ENCODE data around the gene BLM.

Gene BLM

GRCh38 chr15:90789462-90789861 lies 72.3 kb downstream of the BLM start:
- TF ChIP-seq CTCF (conservative IDR thresholded peaks at IDR 0.05; ENCODE audit: low read depth, low read length) = no peak

GRCh38 chr15:90790057-90790456 lies 72.9 kb downstream of the BLM start:
- H3K9ac ChIP-seq = no peak overlapping the region

More at GRCh38 chr15:90789462-90789861, 72.3 kb downstream of the BLM start:
- 0 out of 2 replicates have a peak, but pooled peaks cover 8% of the 10 kb centered on the region for H3K36me3 ChIP-seq (ENCODE audit: insufficient read depth)
- no peaks in the 10 kb centered on the region for H3K4me1 ChIP-seq (ENCODE audit: low read depth, poor library complexity, severe bottlenecking)
- no peaks in the 10 kb centered on the region for H3K79me2 ChIP-seq (ENCODE audit: insufficient read depth, low read depth)
- no peak overlapping the region for H3K9ac ChIP-seq
- no peaks in the 10 kb centered on the region for H3K27me3 ChIP-seq (ENCODE audit: insufficient read depth, low read depth)
- no peak overlapping the region for H3K27ac ChIP-seq
- H3K4me3 ChIP-seq (IDR thresholded peaks at IDR 0.05; ENCODE audit: insufficient read depth, low read depth, low read length) = no peak overlapping the region
- H3K4me2 ChIP-seq = no peak overlapping the region
- no peak overlapping the region for H2AFZ ChIP-seq (ENCODE audit: low read depth)
- no peaks in the 10 kb centered on the region for H4K20me1 ChIP-seq (ENCODE audit: insufficient read depth)

GRCh38 chr15:90790561-90790960 lies 73.4 kb downstream of the BLM start:
- Histone ChIP-seq H4K20me1 (ENCODE audit: insufficient read depth) (no peaks in the 10 kb centered on the region), H3K27ac (no peak overlapping the region), H3K27me3 (ENCODE audit: insufficient read depth, low read depth) (no peaks in the 10 kb centered on the region), H3K79me2 (ENCODE audit: insufficient read depth, low read depth) (no peaks in the 10 kb centered on the region), H2AFZ (ENCODE audit: low read depth) (no peak overlapping the region), H3K4me3 (IDR thresholded peaks at IDR 0.05; ENCODE audit: insufficient read depth, low read depth, low read length) (no peak overlapping the region), H3K36me3 (ENCODE audit: insufficient read depth) (no peaks in the 10 kb centered on the region), H3K9ac (no peak overlapping the region), H3K4me2 (no peak overlapping the region), H3K4me1 (ENCODE audit: low read depth, poor library complexity, severe bottlenecking) (no peaks in the 10 kb centered on the region)
- TF ChIP-seq CTCF (conservative IDR thresholded peaks at IDR 0.05; ENCODE audit: low read depth, low read length) = no peak

More at GRCh38 chr15:90790057-90790456, 72.9 kb downstream of the BLM start:
- no peak overlapping the region for H3K4me2 ChIP-seq
- no peaks in the 10 kb centered on the region for H3K4me1 ChIP-seq (ENCODE audit: low read depth, poor library complexity, severe bottlenecking)
- H3K27ac ChIP-seq = no peak overlapping the region
- no peaks in the 10 kb centered on the region for H4K20me1 ChIP-seq (ENCODE audit: insufficient read depth)
- H3K27me3 ChIP-seq (ENCODE audit: insufficient read depth, low read depth) = no peaks in the 10 kb centered on the region
- H3K79me2 ChIP-seq (ENCODE audit: insufficient read depth, low read depth) = no peaks in the 10 kb centered on the region
- no peak for TF ChIP-seq CTCF (conservative IDR thresholded peaks at IDR 0.05; ENCODE audit: low read depth, low read length)
- H3K4me3 ChIP-seq (IDR thresholded peaks at IDR 0.05; ENCODE audit: insufficient read depth, low read depth, low read length) = no peak overlapping the region
- H3K36me3 ChIP-seq (ENCODE audit: insufficient read depth) = 0 out of 2 replicates have a peak, but pooled peaks cover 3% of the 10 kb centered on the region
- no peak overlapping the region for H2AFZ ChIP-seq (ENCODE audit: low read depth)

- no peak overlapping the region for H3K27ac ChIP-seq
- H3K4me1 ChIP-seq (ENCODE audit: low read depth, poor library complexity, severe bottlenecking) = no peaks in the 10 kb centered on the region
- H3K36me3 ChIP-seq (ENCODE audit: insufficient read depth) = no peaks in the 10 kb centered on the region
- H3K79me2 ChIP-seq (ENCODE audit: insufficient read depth, low read depth) = no peaks in the 10 kb centered on the region
- H3K4me2 ChIP-seq = no peak overlapping the region
- no peaks in the 10 kb centered on the region for H4K20me1 ChIP-seq (ENCODE audit: insufficient read depth)
- H2AFZ ChIP-seq (ENCODE audit: low read depth) = no peak overlapping the region
- TF ChIP-seq CTCF (conservative IDR thresholded peaks at IDR 0.05; ENCODE audit: low read depth, low read length) = no peak
- H3K27me3 ChIP-seq (ENCODE audit: insufficient read depth, low read depth) = no peaks in the 10 kb centered on the region
- no peak overlapping the region for H3K9ac ChIP-seq
- no peak overlapping the region for H3K4me3 ChIP-seq (IDR thresholded peaks at IDR 0.05; ENCODE audit: insufficient read depth, low read depth, low read length)
Measured at GRCh38 chr15:90794538-90794937, 77.4 kb downstream of the BLM start.
